Prostate gland (tissue), 2 donors: ENCODE data around the gene THAP4. TPM values are rescaled to one million over a fixed set of nuclear protein-coding genes. Genes with fewer than 3 reads are reported as not detected.

Experiments used
- DNase-seq: peaks from one replicate; pipeline ENCODE4 v3.0.0-alpha.2; 2019; ENCODE audit warnings: low spot score
- H3K27ac ChIP-seq, 2 donors: fragments of 200-600 bp; sonication (generic); 2 replicates each; pipeline ENCODE4 v1.5.1; 2017 to 2019
- H3K27me3 ChIP-seq: fragments of 200-600 bp; sonication (generic); replicated peaks from 2 replicates; pipeline ENCODE4 v1.5.1; 2019; ENCODE audit not compliant: insufficient read depth
- H3K36me3 ChIP-seq, 2 donors: fragments of 200-600 bp; sonication (generic); 1 replicate in 1 of 2; 2 replicates in 1 of 2; pipeline versions ENCODE4 v1.5.1 to v1.8.1; 2017 to 2019
- H3K4me1 ChIP-seq: fragments of 200-600 bp; sonication (generic); replicated peaks from 2 replicates; pipeline ENCODE4 v1.5.1; 2019
- H3K4me3 ChIP-seq, 2 donors: fragments of 200-600 bp; sonication (generic); 2 replicates each; pipeline ENCODE4 v1.5.1; 2017 to 2019
- H3K9me3 ChIP-seq: fragments of 200-600 bp; sonication (generic); 2 replicates; pipeline ENCODE4 v1.5.1; 2017
- CTCF ChIP-seq, 4 experiments: fragments of 200-600 bp in 2 of 4; fragments of 450-650 bp in 2 of 4; sonication (generic) in 2 of 4; IDR thresholded peaks; 1 replicate in 3 of 4; 2 replicates in 1 of 4; pipeline ENCODE4 v1.5.1; 2016 to 2019; ENCODE audit warnings: antibody characterized with exemption in 4 of 4, mild to moderate bottlenecking in 2 of 4, moderate library complexity in 2 of 4
- POLR2A ChIP-seq: fragments of 450-650 bp; IDR thresholded peaks from one replicate; pipeline ENCODE4 v1.6.1; 2016; ENCODE audit warnings: antibody characterized with exemption, mild to moderate bottlenecking
- POLR2AphosphoS5 ChIP-seq: sonication (generic); formaldehyde crosslinking; IDR thresholded peaks from one replicate; pipeline ENCODE4 v1.6.1; 2017; ENCODE audit warnings: antibody characterized with exemption
- WGBS: methylation state at CpG from one replicate; pipeline ENCODE4 v1.1.5; 2018; 5-methylcytosine and 5-hydroxymethylcytosine counted together
- intact Hi-C: fragments of 100-400 bp; cut with DNase I; formaldehyde crosslinking; loops from one replicate; pipeline ENCODE4 v1.14.2; 2022
- total RNA-seq, 2 donors: library from RNA; depleted of rRNA; stranded (reverse); fragments of >200 nt; gene quantifications; one replicate each; pipeline ENCODE4 v1.1.0, GENCODE V29; 2016

THAP4 gene
- total RNA-seq, 2 donors from 2014 or later, result 60.8 to 92.9 TPM

- 91% methylated on average over 13 of the region's 13 CpGs for WGBS
- peaks cover 0 to 5% of the 10 kb centered on the region in 2 donors for H3K36me3 ChIP-seq
- intact Hi-C loops, result no loop called here
Measured at GRCh38 chr2:241601841-241602240, 35.1 kb downstream of the THAP4 start.

GRCh38 chr2:241599615-241600014 is 37.3 kb downstream of the THAP4 start:
- TF ChIP-seq CTCF (IDR thresholded peaks at IDR 0.05) (no peak), POLR2A (no peak), POLR2AphosphoS5 (no peak)
- no peak for DNase-seq
- H3K27me3 ChIP-seq, result no peaks in the 10 kb centered on the region
- H3K27ac ChIP-seq, result no peak overlapping the region
- no peak overlapping the region for H3K4me3 ChIP-seq
- H3K36me3 ChIP-seq, result peaks cover 0 to 5% of the 10 kb centered on the region in 2 donors
- 86% methylated on average over 6 of the region's 6 CpGs for WGBS
- no peaks in the 10 kb centered on the region for H3K9me3 ChIP-seq
- intact Hi-C loops, result no loop called here
- H3K4me1 ChIP-seq, result no peaks in the 10 kb centered on the region

More at GRCh38 chr2:241601841-241602240, 35.1 kb downstream of the THAP4 start:
- Histone ChIP-seq H3K4me3 (no peak overlapping the region), H3K27me3 (no peaks in the 10 kb centered on the region), H3K4me1 (no peaks in the 10 kb centered on the region), H3K9me3 (no peaks in the 10 kb centered on the region), H3K27ac (no peak overlapping the region)
- no peak for DNase-seq
- no peak for TF ChIP-seq POLR2A
- no peak for TF ChIP-seq CTCF (IDR thresholded peaks at IDR 0.05)
- no peak for TF ChIP-seq POLR2AphosphoS5

GRCh38 chr2:241598487-241598886 is 38.5 kb downstream of the THAP4 start:
- no peak for DNase-seq
- WGBS, result 76% methylated on average over 1 of the region's 1 CpG
- H3K9me3 ChIP-seq, result no peaks in the 10 kb centered on the region
- H3K4me1 ChIP-seq, result no peaks in the 10 kb centered on the region
- peaks cover 0 to 5% of the 10 kb centered on the region in 2 donors for H3K36me3 ChIP-seq
- H3K27ac ChIP-seq, result no peak overlapping the region
- TF ChIP-seq CTCF (IDR thresholded peaks at IDR 0.05), result peak in 3 of 4 experiments; percentile 18 to 47 (median 45)
- no peak for TF ChIP-seq POLR2AphosphoS5
- intact Hi-C loops, result no loop called here
- H3K4me3 ChIP-seq, result no peak overlapping the region
- no peaks in the 10 kb centered on the region for H3K27me3 ChIP-seq

GRCh38 chr2:241598061-241598460 is 38.9 kb downstream of the THAP4 start:
- H3K27ac ChIP-seq, result no peak overlapping the region
- DNase-seq, result no peak
- TF ChIP-seq POLR2A (no peak), POLR2AphosphoS5 (no peak), CTCF (IDR thresholded peaks at IDR 0.05) (no peak)
- no peaks in the 10 kb centered on the region for H3K27me3 ChIP-seq
- intact Hi-C loops, result no loop called here
- H3K4me3 ChIP-seq, result no peak overlapping the region
- peaks cover 0 to 5% of the 10 kb centered on the region in 2 donors for H3K36me3 ChIP-seq
- WGBS, result 54% methylated on average over 5 of the region's 5 CpGs
- no peaks in the 10 kb centered on the region for H3K9me3 ChIP-seq
- no peaks in the 10 kb centered on the region for H3K4me1 ChIP-seq

GRCh38 chr2:241597561-241597960 is 39.4 kb downstream of the THAP4 start:
- peaks cover 0 to under 1% of the 10 kb centered on the region in 2 donors for H3K36me3 ChIP-seq
- H3K27ac ChIP-seq, result no peak overlapping the region
- intact Hi-C loops, result no loop called here
- no peaks in the 10 kb centered on the region for H3K9me3 ChIP-seq
- H3K27me3 ChIP-seq, result no peaks in the 10 kb centered on the region
- H3K4me1 ChIP-seq, result no peaks in the 10 kb centered on the region
- whole genome bisulfite sequencing, result 88% methylated on average over 6 of the region's 6 CpGs
- TF ChIP-seq POLR2A (no peak), POLR2AphosphoS5 (no peak), CTCF (IDR thresholded peaks at IDR 0.05) (no peak)
- no peak for DNase-seq
- H3K4me3 ChIP-seq, result no peak overlapping the region
